ELF-1 (cell line): ENCODE measurements around the gene PGS1.

Source experiments
- DNase-seq: peaks from one replicate; pipeline ENCODE4 v3.0.0-alpha.2; 2016; ENCODE audit warnings: low read depth, low spot score

The PGS1 gene

GRCh38 chr17:78346605-78347250 is 31.7 kb upstream of the PGS1 start:
- DNase-seq: no peak

DNA sequence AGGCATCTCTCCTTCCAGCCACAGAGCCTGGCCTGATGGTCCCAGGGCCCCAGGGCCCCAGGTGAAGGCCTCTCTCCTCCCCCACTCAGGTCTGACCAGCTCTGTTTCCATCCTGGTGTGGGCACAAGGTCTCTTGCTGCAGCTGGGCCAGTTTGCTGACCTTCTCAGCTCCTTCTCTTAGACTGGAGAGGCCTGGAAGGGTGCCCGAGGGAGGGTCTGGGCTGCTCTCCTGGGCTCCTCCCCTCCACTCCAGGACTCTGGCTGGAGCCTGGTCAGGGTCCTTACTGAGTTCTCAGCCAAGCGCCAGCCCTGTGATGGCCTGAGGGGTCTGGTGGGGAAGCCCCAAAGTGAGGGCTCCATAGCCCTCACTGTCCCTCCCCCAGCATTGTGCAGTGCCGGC is 31.0 kb upstream of the PGS1 start:
- no peak for DNase-seq

DNA sequence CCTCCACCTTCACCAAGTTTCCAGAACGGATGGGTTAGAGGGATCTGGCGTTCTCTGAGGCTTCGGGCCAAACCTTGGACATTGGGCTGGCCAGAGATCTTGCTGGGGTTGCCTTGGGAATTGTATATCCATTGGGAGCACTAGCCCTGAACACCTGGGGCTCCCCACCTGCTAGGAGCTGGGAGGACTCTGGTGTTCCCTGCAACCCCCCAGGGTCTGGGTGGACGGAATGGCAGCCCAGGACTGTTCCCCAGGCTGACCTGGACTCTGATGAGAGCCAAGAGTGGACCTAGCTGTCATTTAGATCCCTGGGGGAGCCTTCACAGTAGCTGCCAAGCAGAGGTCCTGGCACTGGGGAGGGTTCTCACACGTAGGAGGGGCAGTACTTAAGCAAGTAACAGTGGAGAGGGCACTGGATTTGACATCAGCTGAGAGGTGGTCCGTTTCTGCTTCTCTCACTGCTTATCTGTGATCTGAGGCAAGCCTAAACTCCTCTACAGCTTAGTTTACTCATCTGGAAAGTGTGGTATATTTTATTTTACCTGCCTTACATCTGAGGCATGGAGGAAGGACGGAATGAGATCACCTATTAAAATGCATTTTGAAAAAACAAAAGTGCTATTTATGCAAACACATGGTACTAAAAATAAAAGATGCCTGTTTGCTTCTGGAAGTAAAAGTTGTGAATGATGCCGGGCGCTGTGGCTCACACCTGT is 30.2 kb upstream of the PGS1 start:
- no peak for DNase-seq

GRCh38 chr17:78349891-78350642 is 28.4 kb upstream of the PGS1 start:
- DNase-seq: no peak

GRCh38 chr17:78351449-78352006 is 26.9 kb upstream of the PGS1 start:
- DNase-seq: peak; percentile 96

GRCh38 chr17:78353834-78354233 is 24.6 kb upstream of the PGS1 start:
- DNase-seq: no peak

DNA sequence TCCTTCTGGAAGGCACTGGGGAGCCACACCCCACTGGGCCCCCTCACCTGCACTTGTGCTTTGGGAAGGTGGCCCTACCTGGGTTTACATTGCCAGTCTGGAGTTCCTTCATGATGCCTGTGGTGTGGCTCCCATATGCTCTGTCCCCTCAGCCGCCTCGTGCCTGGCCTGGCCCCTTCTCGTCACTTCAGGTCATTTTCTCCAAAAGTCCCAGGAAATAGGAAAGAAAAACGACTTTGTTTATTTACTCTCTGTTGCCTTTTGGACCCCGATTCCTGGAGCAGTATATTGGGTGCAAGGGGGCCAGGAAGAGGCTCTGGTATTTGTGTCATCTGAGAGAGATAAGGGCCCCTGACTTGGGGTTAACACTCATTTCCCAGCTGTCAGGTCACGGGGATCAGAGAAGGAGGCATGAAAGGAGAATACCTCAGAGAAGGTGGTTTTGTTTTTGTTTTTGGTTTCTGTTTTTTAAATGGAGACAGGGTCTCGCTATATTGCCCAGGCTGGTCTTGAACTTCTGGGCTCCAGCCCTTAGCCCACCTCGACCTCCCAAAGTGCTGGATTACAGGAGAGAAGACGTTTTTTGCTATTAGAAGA is 23.3 kb upstream of the PGS1 start:
- no peak for DNase-seq

- no peak for DNase-seq
These were observed 22.7 kb upstream of the PGS1 start for GRCh38 chr17:78355701-78356100.

DNA sequence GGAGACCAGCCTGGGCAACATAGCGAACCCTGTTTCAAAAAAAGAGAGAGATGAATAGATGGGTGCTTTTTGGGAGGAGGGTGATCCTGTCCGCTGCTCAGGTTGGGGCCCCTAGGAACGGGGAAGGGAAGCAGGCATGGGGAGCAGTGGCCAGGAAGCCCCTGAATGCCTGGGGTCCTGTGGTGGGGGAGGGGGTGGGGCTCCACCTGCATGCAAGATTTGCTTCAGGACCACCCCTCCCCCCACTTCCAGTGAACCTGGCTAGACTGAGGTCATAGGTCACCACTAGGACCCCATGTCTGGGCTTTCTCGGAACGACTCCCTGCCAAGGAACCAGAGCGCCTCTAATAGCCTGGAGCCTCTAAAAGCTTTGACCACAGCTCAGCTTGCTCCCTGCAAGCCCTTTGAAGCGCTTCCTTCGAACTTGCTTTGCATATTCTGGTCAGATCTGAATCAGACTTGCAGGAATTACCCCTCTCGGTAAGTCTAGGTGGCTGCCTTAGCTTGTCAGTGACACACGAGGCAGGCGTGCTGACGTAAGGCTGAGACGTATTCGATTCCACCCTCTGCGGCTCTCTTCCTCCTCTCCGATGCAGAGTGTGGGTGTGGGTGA is 22.2 kb upstream of the PGS1 start:
- DNase-seq: peak; percentile 94

DNA sequence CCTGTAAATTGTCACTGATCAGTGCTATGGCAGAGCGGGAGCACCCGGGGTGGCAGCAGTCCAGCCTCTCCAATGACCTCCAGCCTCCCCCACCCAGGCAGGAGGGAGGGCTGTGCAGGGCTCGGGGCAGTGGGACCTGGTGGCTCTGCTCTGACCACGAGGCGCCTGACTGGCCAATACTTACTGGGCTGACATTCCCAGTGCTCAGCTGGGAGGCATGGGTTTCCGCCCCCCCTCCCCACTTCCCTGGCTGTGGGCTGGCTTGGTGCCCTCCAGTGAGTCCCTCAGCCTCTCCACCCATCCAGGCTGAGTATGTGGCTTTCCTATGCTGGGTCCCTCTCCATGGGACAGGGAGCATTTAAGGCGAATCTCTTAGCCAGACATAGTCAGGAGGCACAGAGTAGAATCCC is 21.3 kb upstream of the PGS1 start:
- peak; percentile 68 for DNase-seq

DNA sequence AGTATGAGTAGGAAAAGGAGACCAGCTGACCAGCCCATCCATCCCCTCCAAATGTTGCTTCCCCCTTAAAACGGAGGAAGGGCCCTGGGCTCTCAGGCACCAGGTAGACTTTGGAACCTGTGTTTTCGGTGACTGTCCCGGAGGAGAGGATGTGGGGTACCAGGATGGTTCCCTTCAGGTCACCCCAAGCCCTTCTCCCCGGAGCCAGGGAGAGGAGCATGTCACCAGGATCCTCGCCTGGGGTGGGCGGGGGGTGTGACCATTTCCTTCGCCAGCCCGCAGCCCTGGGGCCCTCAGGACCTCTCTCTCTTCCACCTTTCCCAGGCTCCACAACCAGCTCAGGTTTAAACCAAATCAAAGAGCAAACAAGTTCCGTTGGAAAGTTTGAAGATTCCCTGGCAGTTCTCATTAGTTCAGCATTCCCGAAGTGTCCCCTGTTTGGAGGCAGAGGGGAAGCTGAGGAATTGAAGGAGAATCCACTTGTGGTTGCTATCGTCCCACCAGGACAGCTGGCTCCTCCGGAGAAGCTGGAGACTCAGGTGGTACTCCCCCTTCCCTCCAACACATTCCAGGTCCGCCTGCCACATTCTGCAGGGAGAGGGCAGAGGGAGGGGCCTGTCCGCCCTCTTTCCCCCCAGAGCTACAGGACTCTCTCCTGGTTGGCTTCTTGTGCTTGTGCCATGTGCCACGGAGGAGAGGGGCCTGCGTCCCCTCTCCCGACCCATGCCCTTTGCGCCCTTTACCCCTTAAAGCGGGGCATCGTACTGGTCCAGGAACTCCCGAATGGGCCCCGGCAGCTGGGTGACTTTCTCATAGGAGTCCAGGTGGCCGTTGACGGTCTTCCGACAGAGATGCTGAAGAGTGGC is 20.5 kb upstream of the PGS1 start:
- DNase-seq: peak; percentile 66

GRCh38 chr17:78358538-78359320 is 19.7 kb upstream of the PGS1 start:
- no peak for DNase-seq

DNA sequence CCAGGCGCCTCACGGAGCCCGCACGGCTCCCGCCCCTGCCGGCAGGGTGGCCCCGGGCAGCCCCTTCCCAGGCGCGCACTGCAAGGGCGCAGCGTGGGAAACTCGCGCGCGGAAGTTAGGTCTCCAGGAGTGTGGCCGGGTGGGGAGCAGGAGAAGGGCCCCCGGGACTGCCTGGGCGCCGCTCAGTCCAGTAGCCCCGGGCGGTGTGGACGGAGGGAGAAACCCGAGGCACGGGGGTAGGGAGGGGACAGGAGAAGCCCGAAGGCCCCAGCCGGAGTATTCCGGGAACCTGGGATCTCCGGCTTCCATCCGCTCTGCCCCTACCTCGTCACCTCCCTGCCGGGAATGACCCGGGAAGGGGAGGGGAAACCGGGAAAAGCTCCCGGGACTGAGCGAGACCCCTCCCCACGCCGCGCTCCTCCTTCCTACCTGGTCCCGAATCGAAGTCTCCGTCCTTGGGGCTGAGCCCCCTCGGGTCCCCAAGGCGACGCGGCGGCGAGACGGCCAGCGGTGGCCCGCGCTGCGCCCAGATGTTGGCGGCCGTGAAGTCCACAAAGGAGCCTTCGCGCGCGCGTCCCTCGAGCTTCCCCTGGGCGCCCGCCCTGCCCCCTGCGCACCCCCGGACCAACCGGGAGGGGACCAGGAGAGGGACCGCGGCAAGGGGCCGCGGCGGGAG is 19.0 kb upstream of the PGS1 start:
- peak; percentile 56 for DNase-seq

GRCh38 chr17:78359997-78360370 is 18.5 kb upstream of the PGS1 start, which contains the start of gene SOCS3:
Gene SOCS3 (minus strand): TSS chr17:78360077. CDS start chr17:78359095, 982 bp downstream.
- peak; percentile 98 for DNase-seq

- DNase-seq: peak; percentile 98
These were observed 17.9 kb upstream of the PGS1 start for GRCh38 chr17:78360371-78361224.

GRCh38 chr17:78361225-78361701 is 17.2 kb upstream of the PGS1 start:
- DNase-seq: peak; percentile 55

DNA sequence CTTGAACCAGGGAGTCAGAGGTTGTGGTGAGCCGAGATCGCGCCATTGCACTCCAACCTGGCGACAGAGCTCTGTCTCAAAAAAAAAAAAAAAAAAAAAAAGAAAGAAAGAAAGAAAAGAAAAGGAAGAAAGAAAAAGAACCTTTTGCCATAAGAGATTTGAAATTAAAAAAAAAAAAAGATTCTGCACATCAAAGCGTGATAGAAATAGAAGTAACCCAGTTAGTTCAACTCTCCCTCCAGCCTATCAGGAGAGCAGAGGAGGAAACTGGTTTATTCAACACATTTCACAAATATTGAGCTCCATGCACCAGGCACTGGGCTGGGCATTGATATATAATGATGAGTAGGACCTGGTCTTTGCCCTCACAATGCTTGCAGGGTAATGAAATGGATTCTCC is 16.2 kb upstream of the PGS1 start:
- DNase-seq: no peak

- DNase-seq: no peak
These were observed 15.8 kb upstream of the PGS1 start for GRCh38 chr17:78362671-78363070.
